ENCODE measurements around the gene HOXD13. TPM values are rescaled to one million over a fixed set of nuclear protein-coding genes. Genes with fewer than 3 reads are reported as not detected.

The HOXD13 gene
- total RNA-seq, result not detected

- peaks cover 22% of the 10 kb centered on the region for H3K4me1 Mint-ChIP-seq
- peaks cover 3% of the 10 kb centered on the region for H3K36me3 Mint-ChIP-seq
- H3K9me3 Mint-ChIP-seq, result peaks cover 5% of the 10 kb centered on the region
- H3K27ac Mint-ChIP-seq, result peak within 1 kb of the TSS; percentile 78
- DNase-seq (no peak), ATAC-seq (ENCODE audit: low read depth) (no peak)
- POLR2A ChIA-PET, result no interaction called here
- H3K4me3 Mint-ChIP-seq, result peak within 1 kb of the TSS; percentile 34
- H3K27me3 Mint-ChIP-seq, result peaks cover 93% of the 10 kb centered on the region
Measured at GRCh38 chr2:176092270-176093144, at the start of gene HOXD13. HOXD13 (plus strand) TSS chr2:176092721; CDS start chr2:176092891, 170 bp downstream.

GRCh38 chr2:176056406-176056805 lies 36.1 kb upstream of the HOXD13 start:
- ATAC-seq (ENCODE audit: low read depth) (no peak), DNase-seq (no peak)
- Mint-ChIP-seq H3K4me1 (no peaks in the 10 kb centered on the region), H3K27ac (no peak overlapping the region), H3K36me3 (no peaks in the 10 kb centered on the region), H3K9me3 (no peaks in the 10 kb centered on the region), H3K27me3 (peaks cover 12% of the 10 kb centered on the region), H3K4me3 (no peak overlapping the region)
- POLR2A ChIA-PET, result no interaction called here

- no peak overlapping the region for H3K27ac Mint-ChIP-seq
- no peak overlapping the region for H3K4me3 Mint-ChIP-seq
- peaks cover 67% of the 10 kb centered on the region for H3K27me3 Mint-ChIP-seq
- no peaks in the 10 kb centered on the region for H3K9me3 Mint-ChIP-seq
- H3K36me3 Mint-ChIP-seq, result no peaks in the 10 kb centered on the region
- ATAC-seq (ENCODE audit: low read depth) (no peak), DNase-seq (no peak)
- POLR2A ChIA-PET, result no interaction called here
- H3K4me1 Mint-ChIP-seq, result peaks cover 5% of the 10 kb centered on the region
Measured at GRCh38 chr2:176063958-176064357, 28.6 kb upstream of the HOXD13 start.

- Mint-ChIP-seq H3K27ac (no peak overlapping the region), H3K9me3 (no peaks in the 10 kb centered on the region), H3K36me3 (no peaks in the 10 kb centered on the region), H3K4me1 (peaks cover 5% of the 10 kb centered on the region), H3K4me3 (peak overlapping the region; percentile 38), H3K27me3 (peaks cover 87% of the 10 kb centered on the region)
- POLR2A ChIA-PET, result no interaction called here
- DNase-seq, result no peak
- ATAC-seq (ENCODE audit: low read depth), result no peak
Measured at GRCh38 chr2:176066645-176067588, 25.6 kb upstream of the HOXD13 start.

DNA sequence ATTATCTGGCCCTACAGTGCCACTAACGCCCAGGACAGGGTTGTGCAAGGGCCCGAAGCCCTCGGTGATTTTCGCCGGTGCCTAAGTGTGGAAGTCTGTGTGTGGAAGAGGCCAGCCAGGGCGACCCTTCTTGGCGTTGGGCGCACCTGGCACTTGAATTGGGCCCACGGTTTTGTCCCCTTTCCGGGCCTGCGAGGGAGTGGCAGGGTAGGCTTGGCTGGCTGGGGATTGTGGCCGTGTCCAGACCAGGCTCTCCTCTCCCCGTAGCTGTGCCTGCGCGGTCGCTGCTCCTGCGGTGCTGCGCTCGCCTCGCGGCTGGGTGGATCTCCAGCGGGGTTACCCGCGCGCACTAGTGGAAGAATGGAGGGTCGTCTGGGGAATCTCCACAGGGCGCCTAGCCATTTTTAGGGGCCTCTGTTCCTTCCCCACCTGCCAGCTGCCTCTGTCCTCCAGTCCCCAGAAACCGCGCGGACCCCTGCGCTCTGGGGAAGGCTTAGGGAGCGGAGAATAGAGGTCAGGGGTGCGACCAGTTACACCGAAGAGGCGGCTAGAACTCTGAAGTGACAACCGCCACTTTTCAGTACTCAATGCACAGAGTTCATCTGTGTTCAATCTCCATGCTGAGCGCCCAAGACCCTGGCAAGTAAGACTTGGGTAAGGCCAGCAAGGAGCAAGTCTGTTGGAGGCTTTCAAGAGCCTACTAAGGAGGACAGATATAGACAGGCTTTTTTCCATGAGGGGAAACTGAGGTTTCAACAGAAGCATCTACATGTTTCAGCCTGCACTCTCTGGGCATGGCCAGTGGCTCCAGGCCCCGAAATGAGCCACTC lies 24.7 kb upstream of the HOXD13 start:
- H3K4me3 Mint-ChIP-seq, result peak overlapping the region; percentile 38
- ATAC-seq (ENCODE audit: low read depth) (no peak), DNase-seq (no peak)
- no peak overlapping the region for H3K27ac Mint-ChIP-seq
- POLR2A ChIA-PET, result no interaction called here
- H3K9me3 Mint-ChIP-seq, result no peaks in the 10 kb centered on the region
- peaks cover 87% of the 10 kb centered on the region for H3K27me3 Mint-ChIP-seq
- no peaks in the 10 kb centered on the region for H3K36me3 Mint-ChIP-seq
- peaks cover 5% of the 10 kb centered on the region for H3K4me1 Mint-ChIP-seq

GRCh38 chr2:176068419-176068832 lies 24.1 kb upstream of the HOXD13 start:
- Mint-ChIP-seq H3K4me3 (no peak overlapping the region), H3K27ac (no peak overlapping the region), H3K4me1 (peaks cover 5% of the 10 kb centered on the region), H3K27me3 (peaks cover 89% of the 10 kb centered on the region), H3K9me3 (no peaks in the 10 kb centered on the region), H3K36me3 (no peaks in the 10 kb centered on the region)
- ATAC-seq (ENCODE audit: low read depth) (no peak), DNase-seq (no peak)
- POLR2A ChIA-PET, result no interaction called here

DNA sequence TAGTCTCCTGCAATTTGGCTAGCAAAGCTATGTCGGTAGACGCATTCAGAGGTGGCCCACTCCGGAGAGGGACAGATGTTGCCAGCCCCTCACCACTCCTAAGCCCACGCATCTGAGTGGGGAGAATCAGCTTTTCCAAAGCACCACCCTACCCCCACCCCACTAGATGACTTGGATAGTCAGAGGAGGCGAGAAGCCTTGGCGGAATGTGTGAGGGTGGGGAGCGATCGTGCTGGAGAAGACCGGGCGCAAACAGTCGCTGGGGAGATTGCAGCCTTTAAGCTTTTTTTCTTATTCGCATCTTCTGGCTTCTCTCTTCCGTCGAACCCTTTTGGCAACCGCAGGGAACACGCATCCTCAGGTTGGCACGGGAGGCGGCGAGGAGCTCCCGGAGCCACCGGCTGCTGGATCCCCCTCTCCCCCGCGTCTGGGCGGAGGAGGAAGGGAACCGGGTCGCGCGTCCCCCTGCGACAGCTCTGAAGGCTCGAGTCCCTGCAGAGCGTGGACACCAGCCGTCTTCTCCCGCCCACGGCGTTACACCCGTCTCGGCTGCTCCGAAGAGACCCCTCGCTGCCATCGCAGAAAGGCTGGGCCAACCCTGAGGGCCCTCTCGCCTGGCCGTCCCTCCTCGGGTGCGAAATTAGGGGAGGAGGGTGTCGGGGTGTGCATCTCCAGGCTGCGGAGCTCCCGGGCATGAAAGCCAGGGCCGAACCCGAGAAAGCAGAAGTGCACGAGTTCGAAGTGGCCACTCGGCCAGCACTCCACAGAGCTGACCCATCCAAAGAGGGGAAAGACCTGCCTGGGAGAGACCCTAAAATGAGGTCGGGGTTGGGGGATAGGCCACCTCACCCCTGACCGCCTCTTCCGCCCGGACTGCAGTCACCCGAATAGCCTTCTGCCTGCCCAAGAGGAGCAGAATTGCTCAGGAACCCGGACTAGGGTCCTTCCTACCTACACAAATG lies 20.9 kb upstream of the HOXD13 start:
- Mint-ChIP-seq H3K27ac (no peak overlapping the region), H3K27me3 (peaks cover 90% of the 10 kb centered on the region), H3K36me3 (no peaks in the 10 kb centered on the region), H3K9me3 (peaks cover 1% of the 10 kb centered on the region), H3K4me3 (no peak overlapping the region), H3K4me1 (peaks cover 3% of the 10 kb centered on the region)
- POLR2A ChIA-PET, result no interaction called here
- DNase-seq, result no peak
- ATAC-seq (ENCODE audit: low read depth), result no peak

GRCh38 chr2:176072292-176072669 lies 20.2 kb upstream of the HOXD13 start:
- H3K4me1 Mint-ChIP-seq, result peaks cover 3% of the 10 kb centered on the region
- no peak overlapping the region for H3K4me3 Mint-ChIP-seq
- H3K36me3 Mint-ChIP-seq, result no peaks in the 10 kb centered on the region
- H3K9me3 Mint-ChIP-seq, result peaks cover 1% of the 10 kb centered on the region
- no peak for DNase-seq
- peaks cover 95% of the 10 kb centered on the region for H3K27me3 Mint-ChIP-seq
- H3K27ac Mint-ChIP-seq, result no peak overlapping the region
- POLR2A ChIA-PET, result no interaction called here
- no peak for ATAC-seq (ENCODE audit: low read depth)

GRCh38 chr2:176072951-176073904 lies 19.3 kb upstream of the HOXD13 start:
- no peak overlapping the region for H3K4me3 Mint-ChIP-seq
- H3K27me3 Mint-ChIP-seq, result peaks cover 92% of the 10 kb centered on the region
- H3K36me3 Mint-ChIP-seq, result peaks cover under 1% of the 10 kb centered on the region
- peaks cover 1% of the 10 kb centered on the region for H3K9me3 Mint-ChIP-seq
- no peak overlapping the region for H3K27ac Mint-ChIP-seq
- POLR2A ChIA-PET, result no interaction called here
- ATAC-seq (ENCODE audit: low read depth), result no peak
- no peak for DNase-seq
- H3K4me1 Mint-ChIP-seq, result peaks cover 3% of the 10 kb centered on the region

GRCh38 chr2:176074919-176075425 lies 17.5 kb upstream of the HOXD13 start:
- ATAC-seq (ENCODE audit: low read depth) (no peak), DNase-seq (no peak)
- no peak overlapping the region for H3K4me3 Mint-ChIP-seq
- no peak overlapping the region for H3K27ac Mint-ChIP-seq
- peaks cover 90% of the 10 kb centered on the region for H3K27me3 Mint-ChIP-seq
- peaks cover 4% of the 10 kb centered on the region for H3K36me3 Mint-ChIP-seq
- peaks cover 10% of the 10 kb centered on the region for H3K9me3 Mint-ChIP-seq
- peaks cover 5% of the 10 kb centered on the region for H3K4me1 Mint-ChIP-seq
- POLR2A ChIA-PET, result no interaction called here

DNA sequence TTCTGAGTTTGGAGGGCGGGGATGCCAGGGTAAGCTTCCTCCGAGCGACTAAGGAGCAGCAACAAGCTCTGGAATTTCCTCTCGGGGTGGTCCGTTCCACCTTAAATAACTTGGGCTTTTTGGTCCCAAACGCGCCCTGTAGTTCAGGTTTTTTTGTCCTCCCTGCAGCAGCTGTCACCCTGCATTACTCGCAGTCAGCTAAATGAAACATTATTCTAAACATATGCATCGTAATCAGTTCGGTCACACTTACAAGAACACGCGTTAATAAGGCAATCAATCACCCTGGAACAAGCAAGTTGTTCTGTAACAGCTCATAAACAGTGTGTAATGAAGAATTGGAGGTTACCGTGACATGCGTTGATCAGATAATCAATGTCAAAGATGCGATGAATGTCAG lies 17.0 kb upstream of the HOXD13 start:
- H3K4me1 Mint-ChIP-seq, result peaks cover 5% of the 10 kb centered on the region
- H3K9me3 Mint-ChIP-seq, result peaks cover 10% of the 10 kb centered on the region
- DNase-seq (no peak), ATAC-seq (ENCODE audit: low read depth) (no peak)
- POLR2A ChIA-PET, result no interaction called here
- peaks cover 4% of the 10 kb centered on the region for H3K36me3 Mint-ChIP-seq
- peaks cover 85% of the 10 kb centered on the region for H3K27me3 Mint-ChIP-seq
- H3K4me3 Mint-ChIP-seq, result no peak overlapping the region
- no peak overlapping the region for H3K27ac Mint-ChIP-seq

Data from activated naive CD8-positive, alpha-beta T cell treated with anti-CD3 and anti-CD28 coated beads, Interleukin-2, amount 10 ng/mL, durations not matched to agents 7 days and 5 days (primary cell).